ENCODE results near the gene ARHGEF4.

Gene ARHGEF4

DNA sequence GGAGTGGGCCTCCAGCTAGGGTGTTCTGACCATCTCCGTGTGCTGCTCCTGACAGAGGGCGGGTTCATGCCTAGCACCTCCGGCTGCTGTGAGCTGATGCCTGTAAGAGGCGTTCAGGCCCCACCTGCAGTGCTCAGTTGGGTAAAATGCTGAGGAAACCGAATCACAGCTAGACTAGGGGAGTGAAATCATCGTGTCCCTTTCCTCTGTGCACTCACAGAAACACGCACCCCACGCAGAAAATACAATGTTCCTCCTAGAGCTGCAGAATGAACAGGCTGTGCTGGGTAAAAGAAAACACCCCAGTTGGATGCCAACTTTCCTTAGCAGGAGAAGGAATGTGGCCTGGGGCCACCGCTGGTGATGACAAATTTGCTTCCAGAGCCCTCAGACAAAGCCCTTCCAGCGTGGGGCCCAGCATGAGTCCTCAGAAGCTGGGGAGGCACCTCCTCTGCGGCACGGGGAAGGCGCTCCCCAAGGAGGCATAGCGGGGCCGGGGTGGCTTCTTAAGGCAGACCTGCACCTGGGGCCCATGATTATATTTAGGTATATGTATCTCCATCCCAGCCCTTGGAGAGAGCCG, 16.3 kb upstream of the ARHGEF4 start:
- peak; percentile 47 for DNase-seq

DNA sequence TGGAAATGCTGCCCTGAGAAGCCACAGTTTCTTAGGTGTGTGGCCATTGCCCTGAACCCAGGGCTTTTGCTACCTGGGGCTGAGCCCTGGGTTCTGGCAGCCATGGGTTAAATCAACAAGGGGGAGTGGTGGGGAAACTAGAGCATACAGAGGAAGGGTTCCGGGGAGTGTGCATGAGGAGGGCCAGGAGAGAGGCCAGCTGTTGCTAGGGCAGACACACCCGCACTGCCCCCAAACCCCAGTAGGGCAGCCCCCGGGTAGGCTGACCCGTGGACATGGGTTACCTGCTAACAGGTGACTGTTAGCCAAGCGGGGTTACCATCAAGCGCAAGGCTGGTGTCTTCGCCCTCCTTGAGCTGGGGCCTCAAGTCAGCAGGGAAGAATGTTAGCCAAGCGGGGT, 14.8 kb upstream of the ARHGEF4 start:
- no peak for DNase-seq

DNA sequence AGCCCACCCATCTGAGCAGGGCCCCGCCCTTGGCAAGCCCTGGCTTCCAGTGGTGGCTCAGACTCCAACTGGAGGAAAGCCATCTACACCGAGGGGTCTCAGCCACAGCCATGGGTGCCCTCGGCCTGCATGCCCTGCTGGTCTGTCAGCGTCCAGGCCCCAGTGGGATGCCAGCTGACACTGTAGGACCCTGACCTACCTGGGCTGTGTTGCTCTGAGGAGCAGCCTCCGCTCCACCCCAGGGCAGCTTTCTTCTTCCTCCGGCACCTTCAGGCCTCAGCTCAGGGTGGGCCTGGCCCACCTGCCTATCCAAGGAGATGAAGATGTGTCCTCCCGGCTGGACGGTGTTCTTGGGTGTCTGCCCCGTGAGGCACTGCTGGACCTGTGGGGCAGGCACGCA, 13.9 kb upstream of the ARHGEF4 start:
- DNase-seq: no peak

DNA sequence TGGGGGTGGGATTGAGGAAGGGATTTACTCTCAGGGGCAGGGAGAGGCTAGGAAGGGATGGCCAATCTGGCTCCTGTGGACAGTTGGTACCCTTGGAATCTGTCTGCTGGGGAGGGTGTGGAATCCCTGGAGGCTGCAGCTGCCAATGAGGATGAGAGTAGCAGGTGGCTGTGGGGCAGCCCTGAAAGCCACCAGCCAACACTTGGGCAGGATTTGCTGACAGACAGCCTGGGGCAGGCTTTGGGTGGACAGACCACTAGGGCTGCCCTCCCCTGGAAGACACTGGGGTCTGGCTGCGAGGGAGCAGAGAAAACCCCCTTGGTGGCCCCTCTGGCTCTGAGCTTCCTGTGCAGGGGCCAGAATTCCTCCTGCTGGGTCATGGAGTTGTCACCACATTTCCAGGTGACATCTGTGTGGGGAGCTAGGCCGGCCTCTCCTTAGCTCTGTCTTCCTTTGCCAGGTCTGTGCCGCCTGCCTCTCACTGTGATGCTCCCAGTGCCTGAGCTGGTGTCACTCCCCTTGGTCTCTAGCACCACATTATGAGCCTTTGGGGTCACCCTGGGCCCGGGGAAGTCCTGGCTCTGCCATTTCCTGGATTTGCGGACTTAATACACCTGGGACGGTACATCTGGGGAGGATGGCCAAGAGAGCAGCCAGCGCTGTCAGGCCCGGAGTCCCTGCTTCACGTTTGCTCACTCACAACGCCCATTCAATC, 13.4 kb upstream of the ARHGEF4 start:
- DNase-seq: no peak

DNA sequence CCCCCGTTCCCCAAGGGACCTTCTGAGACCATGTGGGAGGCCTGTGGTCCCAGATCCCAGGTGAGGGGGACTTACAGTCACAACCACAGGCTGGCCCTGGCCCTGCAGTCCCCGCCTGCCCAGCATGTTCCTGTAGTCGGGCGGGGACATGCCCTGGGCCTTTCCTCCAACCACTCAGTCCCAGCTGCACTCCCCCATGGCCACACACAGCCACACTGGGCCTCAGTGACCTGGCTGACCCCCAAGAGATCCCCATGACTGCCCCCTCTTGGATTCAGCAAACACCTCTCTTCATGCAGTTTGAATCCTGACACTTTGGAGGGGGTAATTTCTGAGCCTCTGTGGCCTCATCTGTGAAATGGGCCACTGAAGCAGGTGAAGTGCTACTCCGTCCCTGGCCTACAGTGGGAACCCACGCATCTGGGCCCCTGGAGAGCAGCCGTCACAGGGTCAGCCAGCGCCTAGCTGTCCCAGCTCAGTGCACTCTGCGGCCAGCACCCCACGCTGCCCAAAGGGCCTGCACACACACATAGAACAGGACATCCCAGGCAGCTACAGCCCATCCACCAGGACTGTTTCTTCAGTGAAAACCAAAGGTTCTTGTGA, 12.7 kb upstream of the ARHGEF4 start:
- no peak for DNase-seq

DNA sequence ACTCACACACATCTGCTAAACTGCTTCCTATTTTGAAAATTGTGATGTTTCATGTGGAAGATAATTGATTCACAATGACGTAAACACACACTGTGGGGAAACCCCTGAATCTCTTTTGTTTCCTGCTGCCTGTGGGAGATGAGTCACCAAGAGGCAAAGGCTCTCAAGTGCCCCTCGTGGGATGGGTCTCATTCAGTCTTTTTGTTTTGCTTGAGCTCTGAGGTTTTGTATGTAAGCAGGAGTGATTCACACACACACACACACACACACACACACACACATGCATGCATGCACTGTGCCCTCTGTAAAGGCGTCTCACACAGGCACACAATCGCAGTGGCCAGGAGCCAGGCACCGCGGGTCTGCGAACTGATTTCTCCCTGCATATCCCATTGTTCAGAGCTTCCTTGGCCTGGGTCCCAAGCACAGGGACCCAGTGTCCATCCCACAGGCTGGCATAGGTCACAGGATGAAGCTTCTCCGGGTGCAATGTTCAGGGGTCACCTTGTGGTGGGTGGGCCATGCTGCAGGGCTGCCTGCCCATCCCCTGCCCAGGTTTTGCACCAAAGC, 12.1 kb upstream of the ARHGEF4 start:
- DNase-seq: peak; percentile 42

DNA sequence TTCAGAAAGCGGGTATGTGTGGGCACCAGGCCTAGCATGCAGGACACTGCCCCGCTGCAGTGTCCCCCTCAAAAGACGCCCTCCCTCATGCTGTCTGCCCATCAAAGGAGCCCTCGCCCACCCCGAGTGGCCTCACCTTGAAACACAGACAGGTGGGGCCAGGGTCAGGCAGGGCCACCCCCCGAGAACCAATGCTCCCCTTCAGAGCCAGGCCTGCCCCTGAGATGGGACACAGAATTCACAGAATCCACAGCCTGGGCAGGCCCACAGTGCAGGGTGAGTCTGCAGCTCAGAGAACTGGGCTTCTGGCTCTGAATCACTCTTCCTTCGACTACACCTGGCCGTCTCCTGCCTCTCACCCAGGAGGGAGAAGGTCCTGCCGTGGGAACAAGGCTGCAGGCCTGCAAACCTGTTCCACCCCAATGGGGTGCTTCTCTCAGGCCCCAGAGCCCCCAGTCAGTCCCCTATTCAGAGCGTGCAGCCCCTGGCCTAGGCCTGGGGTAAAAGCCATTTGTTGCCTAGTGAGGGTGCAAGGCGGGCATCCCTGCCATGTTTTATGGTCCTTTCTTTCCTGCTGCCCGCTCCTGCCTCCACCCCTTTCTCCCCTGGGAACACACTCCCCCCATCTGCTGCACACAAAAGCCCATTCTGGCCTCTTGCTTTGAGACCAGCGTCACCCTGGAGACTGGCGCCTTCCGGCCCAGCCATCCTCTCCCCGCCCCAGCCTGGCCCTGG, 11.3 kb upstream of the ARHGEF4 start:
- no peak for DNase-seq

DNA sequence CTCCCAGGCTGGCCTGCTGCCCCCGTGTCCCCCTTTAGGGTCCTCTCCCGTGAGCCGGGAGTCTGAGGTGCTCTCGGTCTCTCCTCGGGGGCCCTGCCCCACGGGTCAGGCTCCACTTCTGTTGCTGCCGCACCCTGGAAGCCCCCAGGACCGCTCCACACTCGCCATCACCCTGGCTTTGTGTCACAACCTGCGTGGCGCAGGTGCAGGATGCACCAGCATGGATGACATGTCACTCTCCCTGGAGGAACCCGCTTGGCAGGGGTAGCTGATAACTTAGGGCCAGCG, 10.8 kb upstream of the ARHGEF4 start:
- no peak for DNase-seq

DNA sequence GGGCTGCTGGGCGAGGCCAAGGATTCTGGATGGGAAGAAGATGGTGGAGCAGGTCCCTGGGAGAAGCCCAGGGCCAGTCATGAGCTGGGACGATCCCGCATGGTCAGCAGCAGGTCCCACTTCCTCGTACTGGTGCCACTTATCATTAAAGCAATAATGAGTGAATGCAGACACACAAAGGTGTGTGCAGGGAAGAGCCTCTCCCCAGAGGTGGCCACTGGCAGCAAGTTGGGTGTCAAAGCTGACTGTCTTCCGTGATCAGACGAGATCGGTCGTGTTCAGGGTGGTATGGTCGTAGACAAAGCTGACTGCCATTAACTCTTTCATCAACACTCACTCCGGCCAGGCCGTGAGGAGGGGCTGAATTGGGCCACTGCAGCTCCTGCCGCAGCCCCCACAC, 10.3 kb upstream of the ARHGEF4 start:
- DNase-seq: no peak

DNA sequence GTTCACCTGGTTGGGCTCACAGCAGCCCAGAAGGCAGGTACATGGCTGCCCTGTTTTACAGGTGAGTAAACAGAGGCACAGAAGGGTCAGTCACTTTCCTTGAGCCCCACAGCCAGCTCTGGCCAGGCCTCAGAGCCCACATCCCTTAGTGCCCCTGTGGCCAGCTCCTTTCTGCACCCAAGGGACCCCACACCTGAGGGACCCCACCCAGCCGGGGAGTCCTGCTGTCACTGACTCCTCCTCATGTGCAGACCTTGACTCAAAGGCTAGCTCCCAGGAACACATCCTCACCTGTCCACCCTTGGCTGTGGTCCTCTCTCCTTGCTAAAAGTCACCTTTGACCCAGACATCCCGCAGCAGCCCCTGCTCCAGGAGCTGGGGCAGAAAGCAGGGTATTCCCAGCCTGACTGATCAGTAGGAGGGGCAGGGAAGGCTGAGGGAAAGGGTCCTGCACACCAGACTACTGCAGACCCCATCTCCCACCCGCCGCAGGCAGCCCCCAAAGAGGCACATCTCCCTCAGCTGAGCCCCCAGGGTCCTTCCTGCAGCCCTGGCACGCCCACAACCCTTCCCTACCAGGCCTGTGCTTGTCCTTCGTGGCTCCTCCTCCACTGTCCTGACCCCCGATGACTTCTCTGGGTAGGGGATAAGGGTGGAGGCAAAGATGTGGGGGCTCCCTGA, 9.8 kb upstream of the ARHGEF4 start:
- no peak for DNase-seq

DNA sequence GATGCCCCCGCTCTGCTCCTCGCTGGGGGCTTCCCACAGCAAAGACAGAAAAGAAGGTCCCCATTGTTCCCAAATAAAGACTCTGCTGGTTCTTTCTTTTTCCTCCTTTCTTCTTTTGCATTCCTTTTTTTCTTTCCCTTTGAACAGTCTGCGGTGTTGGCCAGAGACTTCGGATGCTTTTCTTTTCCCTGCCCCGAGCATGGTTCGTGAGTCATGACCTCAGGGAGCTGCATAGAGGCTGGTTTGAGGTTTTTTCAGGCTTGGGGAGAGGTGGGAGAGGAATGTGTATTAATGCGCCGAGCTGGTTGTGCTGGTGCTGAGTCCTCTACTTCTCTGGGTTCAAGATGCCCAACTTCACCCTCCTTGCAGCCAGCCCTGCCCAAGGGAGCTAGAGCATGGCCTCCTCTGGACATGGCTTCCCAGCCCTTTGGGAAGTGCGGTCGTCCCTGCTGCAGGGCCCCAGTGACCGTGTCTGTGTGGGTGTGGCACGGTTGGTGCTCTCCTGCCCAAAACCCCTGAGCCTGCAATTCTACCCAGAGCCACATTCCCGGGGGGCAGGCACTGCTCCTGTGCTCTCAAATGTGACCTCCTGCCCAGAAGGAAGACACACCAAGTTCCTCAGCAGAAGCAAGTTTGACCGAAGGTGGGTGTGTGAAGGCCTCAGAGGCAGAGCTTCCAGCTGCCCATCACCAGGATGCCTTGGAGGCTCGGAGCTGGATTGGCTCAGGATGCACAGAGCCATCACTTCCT, 9.0 kb upstream of the ARHGEF4 start:
- no peak for DNase-seq

DNA sequence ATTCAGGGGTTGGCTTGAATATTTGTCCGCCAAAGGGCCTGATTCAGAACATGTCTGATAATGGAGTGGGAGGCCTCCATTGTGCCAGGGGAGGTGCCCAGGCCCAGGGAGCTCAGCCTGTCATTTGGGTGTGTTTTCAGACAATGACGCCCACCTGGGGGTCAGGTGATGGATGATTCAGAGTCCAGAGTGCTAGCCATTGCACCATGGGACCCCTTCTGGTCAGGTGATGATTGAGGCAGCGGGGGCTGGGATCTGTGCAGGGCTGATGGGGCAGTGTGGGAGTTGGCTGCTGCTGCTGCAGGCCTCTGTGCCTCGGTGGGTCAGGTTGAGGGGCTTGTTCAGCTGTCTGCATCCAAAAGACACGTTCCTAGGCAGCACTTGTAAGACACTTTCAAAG, 8.3 kb upstream of the ARHGEF4 start:
- no peak for DNase-seq

DNA sequence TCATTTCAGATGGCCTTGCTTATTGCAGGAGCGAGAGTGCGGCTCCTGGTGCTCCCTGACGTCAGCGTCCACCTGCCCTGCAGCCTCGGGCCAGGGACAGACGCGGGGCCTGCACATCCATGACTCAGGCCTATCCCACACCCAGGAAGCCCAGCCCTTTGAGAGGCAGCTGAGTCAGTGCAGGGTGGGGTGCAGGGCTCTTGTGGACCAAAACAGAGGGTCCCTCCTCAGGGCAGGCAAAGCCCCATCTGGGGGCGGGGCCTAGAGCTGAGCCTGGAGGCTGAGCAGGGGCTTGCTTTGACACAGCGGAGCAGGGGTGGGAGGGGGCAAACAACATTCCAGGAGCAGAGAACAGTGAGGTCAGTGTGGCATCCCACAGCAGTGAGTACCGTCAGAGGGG, 7.7 kb upstream of the ARHGEF4 start:
- DNase-seq: no peak

DNA sequence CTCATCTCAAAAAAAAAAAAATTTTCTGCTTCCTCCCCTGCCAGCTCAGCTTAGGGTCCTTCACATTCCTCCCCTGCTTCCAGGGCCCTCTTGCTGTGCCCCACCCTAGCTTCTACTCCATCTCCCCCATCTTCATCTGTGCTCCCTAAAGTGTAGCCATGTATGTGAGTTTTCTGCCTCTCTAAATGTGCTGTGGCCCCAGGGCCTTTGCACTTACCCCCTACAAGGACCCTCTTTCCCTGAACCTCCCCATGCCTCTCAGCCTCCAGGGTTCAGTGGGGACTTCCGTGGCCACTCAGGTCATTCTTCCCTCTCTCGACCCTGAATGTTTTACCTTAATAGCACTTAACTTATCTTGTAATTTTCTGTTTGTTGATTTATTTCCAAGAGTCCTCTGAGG, 6.2 kb upstream of the ARHGEF4 start:
- DNase-seq: no peak

DNA sequence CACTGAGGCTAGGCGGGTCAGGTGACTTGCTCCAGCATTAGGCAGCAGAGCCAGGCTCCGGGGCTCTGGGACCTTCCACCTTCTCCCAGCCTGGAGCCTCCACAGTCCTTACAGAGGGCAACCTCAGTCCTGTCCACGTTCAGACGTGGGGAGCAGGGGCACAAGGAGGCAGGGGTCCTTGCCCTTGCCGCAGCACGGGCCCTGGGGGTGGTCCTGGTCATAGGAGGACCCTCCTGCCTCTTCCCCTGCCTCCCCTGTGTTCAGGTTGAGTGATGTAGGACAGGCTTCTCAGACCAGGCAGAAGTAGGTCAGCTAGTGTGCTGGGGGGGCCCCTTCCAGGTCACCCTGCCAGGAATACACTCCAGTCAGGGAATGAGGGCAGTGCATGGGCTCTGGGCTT, 5.4 kb upstream of the ARHGEF4 start:
- no peak for DNase-seq

DNA sequence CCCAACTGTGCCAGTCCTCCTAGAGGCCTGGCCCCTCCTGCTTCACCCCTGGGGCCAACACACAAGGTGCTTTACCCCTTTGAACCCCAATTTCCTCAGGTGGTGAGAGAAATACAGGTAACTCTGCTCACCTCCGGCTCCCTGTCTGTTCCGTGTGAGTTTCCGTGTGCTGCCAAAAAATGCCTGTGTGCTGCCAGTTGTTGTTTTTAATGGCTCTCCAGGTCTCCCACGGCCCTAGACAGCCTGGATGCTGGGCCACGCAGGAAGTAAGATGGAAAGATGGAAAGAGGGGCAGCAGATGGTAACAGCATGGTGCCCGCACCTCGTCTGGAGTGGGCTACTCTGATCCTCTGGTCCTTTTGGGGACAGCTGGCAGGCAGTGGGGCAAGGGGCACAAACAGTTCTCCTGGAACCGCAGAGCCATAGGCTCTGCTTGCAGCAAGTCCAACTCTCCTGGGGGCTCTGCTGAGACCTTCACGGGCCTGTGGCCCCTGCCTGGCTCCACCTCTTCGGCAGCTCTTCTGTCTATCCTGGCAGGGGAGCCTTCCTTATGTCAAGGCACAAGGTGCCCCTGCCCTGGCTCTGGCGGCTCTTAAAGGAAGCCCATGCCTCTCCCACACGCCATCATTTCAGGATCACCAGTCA, 4.3 kb upstream of the ARHGEF4 start:
- DNase-seq: no peak

DNA sequence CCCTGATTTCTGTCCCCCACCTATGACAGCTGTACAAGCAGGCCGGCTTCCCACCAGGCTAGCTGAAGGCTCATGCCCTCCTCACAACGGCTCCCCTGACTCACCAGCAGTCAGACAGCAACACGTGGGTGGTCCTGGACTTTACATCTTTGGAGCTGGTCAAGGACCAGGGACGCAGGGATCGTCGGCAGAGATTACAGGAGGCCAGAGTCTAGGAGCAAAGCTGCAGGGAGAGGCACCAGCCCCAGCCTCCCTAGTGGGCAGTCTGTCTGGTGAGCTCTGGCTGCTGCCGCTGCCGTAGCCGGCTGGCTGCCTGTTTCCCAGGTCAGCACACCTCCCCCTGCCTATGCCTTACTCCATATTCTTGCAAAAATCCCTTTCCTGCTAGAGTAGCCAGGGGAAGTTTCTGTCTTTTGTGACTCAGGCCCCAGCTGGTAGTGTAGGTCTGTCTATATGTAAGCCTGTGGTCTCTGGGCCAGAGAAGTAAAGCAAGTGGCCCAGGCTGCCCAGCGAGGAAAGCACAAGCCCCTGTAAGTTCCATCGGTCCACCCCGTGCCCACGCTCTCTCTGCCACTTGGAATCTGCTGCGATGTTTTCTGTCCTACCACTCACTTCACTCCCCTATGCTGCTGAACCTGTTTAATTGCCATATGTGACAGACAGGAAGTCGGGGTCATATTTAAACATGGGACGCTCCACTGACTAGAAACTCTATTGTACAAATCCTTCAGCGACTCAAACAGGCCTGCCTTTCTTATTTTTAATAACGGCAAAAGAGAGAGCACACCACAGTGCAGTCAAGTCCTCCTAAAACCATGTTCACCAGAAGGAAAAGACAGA, 2.4 kb upstream of the ARHGEF4 start:
- DNase-seq: no peak

DNA sequence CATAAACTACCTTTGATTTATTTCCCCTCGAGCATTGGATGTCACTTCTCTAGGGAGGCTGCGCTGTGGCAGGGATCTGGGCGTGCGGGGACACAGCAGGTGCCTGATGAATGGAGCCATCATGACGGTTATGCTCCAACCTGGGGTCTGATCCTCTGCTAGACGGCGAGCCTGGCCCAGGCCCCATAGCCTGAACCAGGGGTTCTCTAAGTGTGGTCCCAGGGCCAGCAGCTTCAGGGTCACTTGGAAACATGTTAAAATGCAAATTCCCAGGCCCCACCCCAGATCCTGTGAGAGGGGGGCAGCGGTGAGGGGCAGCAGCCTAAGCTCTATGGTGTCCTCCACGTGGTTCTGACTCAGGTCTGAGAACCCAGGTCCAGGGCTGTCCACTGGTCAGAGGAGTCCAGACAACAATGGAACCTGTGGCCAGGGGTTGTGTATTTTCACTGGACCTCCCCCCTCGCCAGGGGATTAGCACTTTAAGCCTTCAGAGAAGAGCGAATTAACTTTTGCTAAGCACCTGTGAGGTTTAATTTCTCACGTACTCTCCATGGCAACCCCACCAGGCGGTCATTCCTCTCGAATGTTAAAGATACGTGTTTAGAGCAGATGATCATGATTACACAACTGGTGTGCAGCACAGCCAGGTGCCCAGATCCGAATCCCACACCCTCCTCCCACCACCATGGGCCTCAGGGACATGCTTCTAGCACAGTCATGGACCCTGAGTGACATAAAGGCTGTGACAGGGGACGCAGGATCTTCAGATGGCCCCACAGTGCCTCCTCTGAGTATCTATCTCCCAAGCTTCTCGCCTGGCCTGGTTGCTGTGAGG, 1.6 kb upstream of the ARHGEF4 start:
- no peak for DNase-seq

DNA sequence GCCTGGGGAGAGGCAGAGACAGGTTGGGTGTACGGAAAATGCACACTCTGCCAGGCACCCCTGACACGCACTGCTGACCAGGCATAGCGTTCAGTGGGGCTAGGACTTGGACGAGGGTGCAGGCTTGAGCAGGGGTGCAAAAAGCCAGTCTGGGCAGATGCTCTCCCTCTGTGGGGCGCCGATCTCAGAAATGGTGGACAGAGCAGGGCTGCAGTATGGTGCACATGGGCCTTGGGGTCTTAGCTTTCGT, 1.0 kb upstream of the ARHGEF4 start:
- DNase-seq: no peak

DNA sequence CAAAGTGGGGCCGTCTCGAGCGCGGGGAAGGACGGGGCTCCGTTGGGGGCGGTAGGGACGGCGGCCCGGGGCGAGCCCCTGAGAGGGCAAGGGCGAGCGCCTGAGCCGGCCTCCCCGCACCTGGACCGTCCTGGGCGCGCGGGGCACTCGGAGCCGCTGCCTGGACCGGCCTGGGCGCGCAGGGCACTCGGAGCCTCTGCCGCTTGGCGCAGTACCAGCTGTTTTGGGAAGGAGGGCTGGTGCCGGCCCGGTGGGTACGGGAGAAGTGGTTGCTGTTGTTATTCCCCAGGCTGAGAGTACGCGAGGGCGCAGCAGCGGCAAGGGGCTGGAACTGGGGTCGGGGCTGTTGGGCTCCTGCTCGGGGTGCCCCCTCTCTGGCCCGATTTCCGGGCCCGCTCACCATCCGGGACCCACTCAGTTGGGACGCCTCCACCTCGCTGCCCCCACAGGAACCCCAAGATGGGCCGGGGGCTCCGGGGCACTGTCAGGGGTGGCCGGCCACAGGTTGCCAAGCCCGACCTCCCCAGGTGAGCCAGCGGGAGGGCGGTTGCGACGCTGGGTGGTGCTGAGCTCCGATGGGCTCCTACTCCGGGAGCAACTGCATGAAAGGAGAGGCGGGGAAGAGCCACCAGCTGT, 579 bp downstream of the ARHGEF4 start:
- DNase-seq: no peak
